SK-N-SH treated with all-trans-retinoic acid at 6 μM for 48 hours (cell line): ENCODE results near the gene TOP2A.

Experiments
- ARNTL ChIP-seq: fragments of 450-650 bp; formaldehyde crosslinking; IDR thresholded peaks from 2 replicates; pipeline ENCODE4 v1.5.0; 2020; ENCODE audit warnings: low read depth, mild to moderate bottlenecking, moderate library complexity, borderline replicate concordance
- BACH2 ChIP-seq: fragments of 250-450 bp; sonication (Bioruptor Pico); IDR thresholded peaks from 2 replicates; pipeline ENCODE4 v1.9.0; 2021; ENCODE audit warnings: mild to moderate bottlenecking, borderline replicate concordance
- CSDC2 ChIP-seq: fragments of 250-450 bp; sonication (Bioruptor Pico); IDR thresholded peaks from 2 replicates; pipeline ENCODE4 v1.5.0; 2020; ENCODE audit warnings: mild to moderate bottlenecking, moderate library complexity
- RARB ChIP-seq: fragments of 250-450 bp; sonication (Bioruptor Pico); IDR thresholded peaks from 2 replicates; pipeline ENCODE4 v1.8.0; 2021; ENCODE audit warnings: mild to moderate bottlenecking, moderate library complexity
- SNAI2 ChIP-seq: fragments of 250-450 bp; sonication (Bioruptor Pico); IDR thresholded peaks from 2 replicates; pipeline ENCODE4 v1.5.0; 2020; ENCODE audit warnings: mild to moderate bottlenecking, moderate library complexity
- TCF4 ChIP-seq: fragments of 250-450 bp; sonication (Bioruptor Pico); IDR thresholded peaks from 2 replicates; pipeline ENCODE4 v1.8.0; 2021; ENCODE audit warnings: mild to moderate bottlenecking, moderate library complexity, borderline replicate concordance
- ZC3H10 ChIP-seq: fragments of 250-450 bp; sonication (Bioruptor Pico); IDR thresholded peaks from 2 replicates; pipeline ENCODE4 v1.5.1; 2021; ENCODE audit warnings: mild to moderate bottlenecking, moderate library complexity
- ZFP3 ChIP-seq: fragments of 250-450 bp; sonication (Bioruptor Pico); IDR thresholded peaks from 2 replicates; pipeline ENCODE4 v1.5.0; 2020; ENCODE audit warnings: mild to moderate bottlenecking, moderate library complexity
- ZFP30 ChIP-seq: fragments of 450-650 bp; formaldehyde crosslinking; IDR thresholded peaks from 2 replicates; pipeline ENCODE4 v1.5.0; 2022; ENCODE audit warnings: mild to moderate bottlenecking, moderate library complexity
- ZNF8 ChIP-seq: fragments of 450-650 bp; formaldehyde crosslinking; IDR thresholded peaks from 2 replicates; pipeline ENCODE4 v1.5.0; 2020; ENCODE audit warnings: mild to moderate bottlenecking, moderate library complexity
- TF ChIP-seq, protein P1 (sequence below): fragments of 250-450 bp; sonication (Bioruptor Pico); IDR thresholded peaks from 2 replicates; pipeline ENCODE4 v1.8.0; 2020; ENCODE audit warnings: mild to moderate bottlenecking, moderate library complexity, borderline replicate concordance
- TF ChIP-seq, protein P2 (sequence below): fragments of 250-450 bp; sonication (Bioruptor Pico); IDR thresholded peaks from 2 replicates; pipeline ENCODE4 v1.5.1; 2020; ENCODE audit warnings: low read depth, mild to moderate bottlenecking, moderate library complexity
- TF ChIP-seq, protein P3 (sequence below): fragments of 250-450 bp; sonication (Bioruptor Pico); IDR thresholded peaks from 2 replicates; pipeline ENCODE4 v1.5.1; 2021; ENCODE audit warnings: mild to moderate bottlenecking, moderate library complexity
- TF ChIP-seq, protein P4 (sequence below): fragments of 250-450 bp; sonication (Bioruptor Pico); IDR thresholded peaks from 2 replicates; pipeline ENCODE4 v1.5.0; 2020; ENCODE audit warnings: mild to moderate bottlenecking, moderate library complexity

DNA sequence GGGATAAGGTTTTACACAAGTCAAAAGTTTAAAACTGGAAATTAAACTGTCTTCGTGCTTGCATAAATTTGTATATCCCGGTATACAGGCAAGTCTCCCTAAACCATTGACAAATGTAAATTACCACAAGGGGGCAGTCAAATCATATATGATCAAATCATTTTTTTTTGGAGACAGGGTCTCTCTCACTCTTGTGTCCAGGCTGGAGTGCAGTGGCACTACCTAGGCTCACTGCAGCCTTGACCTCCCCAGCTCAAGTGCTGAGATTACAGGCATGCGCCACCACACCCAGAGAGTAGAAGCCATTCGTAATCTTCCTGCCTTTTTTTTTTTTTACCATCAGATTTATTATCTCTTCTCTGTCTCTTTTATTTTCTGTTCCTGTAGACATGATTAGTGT is 18.5 kb downstream of the TOP2A start:
- TF ChIP-seq ZFP3 (CRISPR knock-in tag) (no peak), ARNTL (CRISPR knock-in tag) (no peak), ZC3H10 (CRISPR knock-in tag) (no peak), ZFP30 (CRISPR knock-in tag) (no peak), ZNF8 (CRISPR knock-in tag) (no peak), BACH2 (CRISPR knock-in tag) (no peak), RARB (CRISPR knock-in tag) (no peak), SNAI2 (no peak), CSDC2 (no peak), TCF4 (CRISPR knock-in tag) (no peak)
- TF ChIP-seq, protein P1, sequence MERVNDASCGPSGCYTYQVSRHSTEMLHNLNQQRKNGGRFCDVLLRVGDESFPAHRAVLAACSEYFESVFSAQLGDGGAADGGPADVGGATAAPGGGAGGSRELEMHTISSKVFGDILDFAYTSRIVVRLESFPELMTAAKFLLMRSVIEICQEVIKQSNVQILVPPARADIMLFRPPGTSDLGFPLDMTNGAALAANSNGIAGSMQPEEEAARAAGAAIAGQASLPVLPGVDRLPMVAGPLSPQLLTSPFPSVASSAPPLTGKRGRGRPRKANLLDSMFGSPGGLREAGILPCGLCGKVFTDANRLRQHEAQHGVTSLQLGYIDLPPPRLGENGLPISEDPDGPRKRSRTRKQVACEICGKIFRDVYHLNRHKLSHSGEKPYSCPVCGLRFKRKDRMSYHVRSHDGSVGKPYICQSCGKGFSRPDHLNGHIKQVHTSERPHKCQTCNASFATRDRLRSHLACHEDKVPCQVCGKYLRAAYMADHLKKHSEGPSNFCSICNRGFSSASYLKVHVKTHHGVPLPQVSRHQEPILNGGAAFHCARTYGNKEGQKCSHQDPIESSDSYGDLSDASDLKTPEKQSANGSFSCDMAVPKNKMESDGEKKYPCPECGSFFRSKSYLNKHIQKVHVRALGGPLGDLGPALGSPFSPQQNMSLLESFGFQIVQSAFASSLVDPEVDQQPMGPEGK (CRISPR knock-in tag), result no peak
- TF ChIP-seq, protein P2, sequence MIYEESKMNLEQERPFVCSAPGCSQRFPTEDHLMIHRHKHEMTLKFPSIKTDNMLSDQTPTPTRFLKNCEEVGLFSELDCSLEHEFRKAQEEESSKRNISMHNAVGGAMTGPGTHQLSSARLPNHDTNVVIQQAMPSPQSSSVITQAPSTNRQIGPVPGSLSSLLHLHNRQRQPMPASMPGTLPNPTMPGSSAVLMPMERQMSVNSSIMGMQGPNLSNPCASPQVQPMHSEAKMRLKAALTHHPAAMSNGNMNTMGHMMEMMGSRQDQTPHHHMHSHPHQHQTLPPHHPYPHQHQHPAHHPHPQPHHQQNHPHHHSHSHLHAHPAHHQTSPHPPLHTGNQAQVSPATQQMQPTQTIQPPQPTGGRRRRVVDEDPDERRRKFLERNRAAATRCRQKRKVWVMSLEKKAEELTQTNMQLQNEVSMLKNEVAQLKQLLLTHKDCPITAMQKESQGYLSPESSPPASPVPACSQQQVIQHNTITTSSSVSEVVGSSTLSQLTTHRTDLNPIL, result no peak
- TF ChIP-seq, protein P3, sequence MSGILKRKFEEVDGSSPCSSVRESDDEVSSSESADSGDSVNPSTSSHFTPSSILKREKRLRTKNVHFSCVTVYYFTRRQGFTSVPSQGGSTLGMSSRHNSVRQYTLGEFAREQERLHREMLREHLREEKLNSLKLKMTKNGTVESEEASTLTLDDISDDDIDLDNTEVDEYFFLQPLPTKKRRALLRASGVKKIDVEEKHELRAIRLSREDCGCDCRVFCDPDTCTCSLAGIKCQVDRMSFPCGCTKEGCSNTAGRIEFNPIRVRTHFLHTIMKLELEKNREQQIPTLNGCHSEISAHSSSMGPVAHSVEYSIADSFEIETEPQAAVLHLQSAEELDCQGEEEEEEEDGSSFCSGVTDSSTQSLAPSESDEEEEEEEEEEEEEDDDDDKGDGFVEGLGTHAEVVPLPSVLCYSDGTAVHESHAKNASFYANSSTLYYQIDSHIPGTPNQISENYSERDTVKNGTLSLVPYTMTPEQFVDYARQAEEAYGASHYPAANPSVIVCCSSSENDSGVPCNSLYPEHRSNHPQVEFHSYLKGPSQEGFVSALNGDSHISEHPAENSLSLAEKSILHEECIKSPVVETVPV (CRISPR knock-in tag), result no peak
- TF ChIP-seq, protein P4, sequence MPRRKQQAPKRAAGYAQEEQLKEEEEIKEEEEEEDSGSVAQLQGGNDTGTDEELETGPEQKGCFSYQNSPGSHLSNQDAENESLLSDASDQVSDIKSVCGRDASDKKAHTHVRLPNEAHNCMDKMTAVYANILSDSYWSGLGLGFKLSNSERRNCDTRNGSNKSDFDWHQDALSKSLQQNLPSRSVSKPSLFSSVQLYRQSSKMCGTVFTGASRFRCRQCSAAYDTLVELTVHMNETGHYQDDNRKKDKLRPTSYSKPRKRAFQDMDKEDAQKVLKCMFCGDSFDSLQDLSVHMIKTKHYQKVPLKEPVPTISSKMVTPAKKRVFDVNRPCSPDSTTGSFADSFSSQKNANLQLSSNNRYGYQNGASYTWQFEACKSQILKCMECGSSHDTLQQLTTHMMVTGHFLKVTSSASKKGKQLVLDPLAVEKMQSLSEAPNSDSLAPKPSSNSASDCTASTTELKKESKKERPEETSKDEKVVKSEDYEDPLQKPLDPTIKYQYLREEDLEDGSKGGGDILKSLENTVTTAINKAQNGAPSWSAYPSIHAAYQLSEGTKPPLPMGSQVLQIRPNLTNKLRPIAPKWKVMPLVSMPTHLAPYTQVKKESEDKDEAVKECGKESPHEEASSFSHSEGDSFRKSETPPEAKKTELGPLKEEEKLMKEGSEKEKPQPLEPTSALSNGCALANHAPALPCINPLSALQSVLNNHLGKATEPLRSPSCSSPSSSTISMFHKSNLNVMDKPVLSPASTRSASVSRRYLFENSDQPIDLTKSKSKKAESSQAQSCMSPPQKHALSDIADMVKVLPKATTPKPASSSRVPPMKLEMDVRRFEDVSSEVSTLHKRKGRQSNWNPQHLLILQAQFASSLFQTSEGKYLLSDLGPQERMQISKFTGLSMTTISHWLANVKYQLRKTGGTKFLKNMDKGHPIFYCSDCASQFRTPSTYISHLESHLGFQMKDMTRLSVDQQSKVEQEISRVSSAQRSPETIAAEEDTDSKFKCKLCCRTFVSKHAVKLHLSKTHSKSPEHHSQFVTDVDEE (CRISPR knock-in tag), result no peak
